GM18498 (cell line): Measurements from ENCODE around the gene CORIN.
"Not testable (repeated sequence)": the region's sequence is repeated elsewhere in the genome, so short reads cannot be mapped to it uniquely, and the experiment has no call there.

ENCODE experiments used
- ATAC-seq: cut with Tn5 transposase; IDR thresholded peaks from one replicate; pipeline ENCODE4 v1.9.1; 2021; ENCODE audit warnings: mild to moderate bottlenecking, moderate library complexity; ENCODE audit not compliant: unreplicated experiment

The CORIN gene

DNA sequence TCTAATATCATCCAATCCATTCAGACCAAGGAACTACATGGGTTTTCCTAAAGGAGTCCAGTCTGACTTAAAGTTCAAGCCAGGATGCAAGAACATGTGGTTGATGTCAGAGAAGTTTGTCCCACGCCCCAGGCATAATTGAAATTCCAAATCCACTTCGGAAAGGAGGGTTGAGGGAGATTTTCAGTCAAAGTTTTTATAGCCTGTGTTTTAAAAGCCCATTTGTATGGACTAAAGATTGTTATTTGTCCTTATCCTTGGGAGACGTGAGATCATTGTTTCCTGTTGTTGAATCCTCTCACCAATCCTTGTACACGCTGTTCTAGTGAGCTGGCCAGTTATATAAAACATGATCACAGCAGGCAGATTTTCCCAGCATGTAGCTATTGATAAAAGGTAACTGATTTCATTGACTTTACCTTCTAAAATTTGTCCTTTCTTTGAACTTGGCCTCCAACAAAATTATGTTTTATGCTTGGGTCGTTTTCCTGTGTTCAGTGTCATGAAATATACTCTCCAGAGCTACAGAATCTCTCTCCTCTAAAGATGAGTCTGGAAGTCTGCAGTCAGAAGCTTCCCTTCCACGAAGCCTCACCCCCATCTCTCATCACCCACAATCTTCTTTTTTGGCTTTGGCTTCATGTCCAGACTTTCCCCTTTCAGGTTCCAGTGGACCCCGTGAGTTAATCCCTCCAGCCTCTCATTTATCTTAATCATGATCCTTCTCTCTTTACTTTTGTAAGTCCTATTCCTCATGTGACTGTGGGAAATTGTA, 259.9 kb downstream of the CORIN start:
- ATAC-seq: no peak

DNA sequence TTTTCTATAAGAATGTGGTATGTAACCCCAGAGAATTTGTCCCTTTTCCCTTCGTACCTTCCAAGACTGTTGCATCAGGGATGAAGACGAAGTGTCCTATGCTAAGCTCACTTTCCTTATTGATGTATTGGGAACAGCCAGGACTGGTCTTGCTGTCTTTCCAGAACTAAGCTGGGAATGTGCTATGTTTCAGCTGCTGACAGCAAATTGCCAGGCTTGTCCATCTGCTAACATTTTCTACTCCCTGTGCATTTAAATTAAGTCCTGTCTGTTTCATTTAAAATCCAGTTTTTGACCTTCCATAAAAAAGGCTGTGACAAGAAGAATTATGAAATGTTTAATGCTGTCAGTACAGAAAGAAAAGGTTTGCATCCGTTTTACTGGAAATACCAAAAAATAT, 264.9 kb downstream of the CORIN start:
- no peak for ATAC-seq

DNA sequence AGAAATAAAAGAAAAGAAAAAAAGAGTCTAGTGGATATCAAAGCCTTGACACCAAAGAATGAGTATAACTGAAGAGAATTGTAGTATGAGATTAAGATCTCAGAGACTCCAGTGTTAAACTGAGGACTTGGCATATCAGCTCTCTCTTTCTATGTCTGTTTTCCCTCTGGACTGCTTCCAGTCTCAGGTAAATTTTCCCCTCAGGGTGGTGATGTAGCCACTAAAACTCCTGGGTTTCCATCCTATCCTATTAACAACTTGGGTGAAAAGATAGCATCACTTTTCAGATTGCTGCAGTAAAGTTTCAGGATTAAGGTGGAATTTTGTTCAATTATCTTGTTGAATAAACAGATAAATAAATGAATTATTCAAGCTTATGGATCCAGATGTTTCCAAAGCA, 267.1 kb downstream of the CORIN start:
- ATAC-seq: no peak

- ATAC-seq: no peak
Measured at GRCh38 chr4:47567511-47567910, 270.4 kb downstream of the CORIN start.

- no peak for ATAC-seq
Measured at GRCh38 chr4:47566969-47567368, 270.9 kb downstream of the CORIN start.

DNA sequence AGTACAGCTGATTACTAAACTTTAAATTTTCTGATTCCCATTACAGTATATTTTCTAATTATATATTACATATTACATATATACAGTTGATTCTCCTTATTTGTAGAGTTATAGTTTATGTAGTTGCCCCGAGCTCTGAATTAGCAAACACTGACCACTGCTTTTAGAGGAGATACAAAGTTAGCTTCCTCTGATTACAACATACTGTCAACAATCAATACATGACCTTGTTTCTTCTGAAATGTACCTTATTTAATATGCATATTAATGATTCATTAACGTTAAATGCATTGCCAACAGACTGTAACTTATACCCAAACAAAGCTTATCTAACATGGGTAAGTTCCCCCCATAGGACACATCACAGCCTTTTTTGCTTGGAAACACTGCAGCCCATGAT, 271.3 kb downstream of the CORIN start:
- no peak for ATAC-seq

GRCh38 chr4:47562297-47562696, 275.6 kb downstream of the CORIN start:
- ATAC-seq: no peak

DNA sequence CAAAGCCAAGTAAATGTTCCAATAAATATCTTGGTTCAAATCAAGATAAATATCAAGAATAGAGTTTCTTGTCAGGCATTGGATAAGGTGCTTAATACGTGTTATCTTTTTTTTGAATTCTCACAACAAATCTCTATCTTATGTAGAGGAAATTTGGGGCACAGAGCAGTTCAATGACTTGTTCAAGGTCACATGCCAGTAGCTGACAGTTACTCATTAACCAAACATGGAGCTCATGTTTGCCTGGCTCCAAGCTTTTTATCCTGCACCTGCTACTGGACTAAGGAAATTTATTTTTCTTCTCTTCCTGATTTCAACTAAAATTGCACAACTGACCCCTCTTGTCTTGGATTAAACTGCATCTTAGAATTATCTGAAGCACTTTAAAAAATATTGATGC, 276.5 kb downstream of the CORIN start:
- ATAC-seq: no peak

GRCh38 chr4:47560682-47561081, 277.2 kb downstream of the CORIN start:
- ATAC-seq: no peak

- no peak for ATAC-seq
Measured at GRCh38 chr4:47557255-47557654, 280.6 kb downstream of the CORIN start.

GRCh38 chr4:47555920-47556319, 281.9 kb downstream of the CORIN start:
- not testable (repeated sequence) for ATAC-seq

DNA sequence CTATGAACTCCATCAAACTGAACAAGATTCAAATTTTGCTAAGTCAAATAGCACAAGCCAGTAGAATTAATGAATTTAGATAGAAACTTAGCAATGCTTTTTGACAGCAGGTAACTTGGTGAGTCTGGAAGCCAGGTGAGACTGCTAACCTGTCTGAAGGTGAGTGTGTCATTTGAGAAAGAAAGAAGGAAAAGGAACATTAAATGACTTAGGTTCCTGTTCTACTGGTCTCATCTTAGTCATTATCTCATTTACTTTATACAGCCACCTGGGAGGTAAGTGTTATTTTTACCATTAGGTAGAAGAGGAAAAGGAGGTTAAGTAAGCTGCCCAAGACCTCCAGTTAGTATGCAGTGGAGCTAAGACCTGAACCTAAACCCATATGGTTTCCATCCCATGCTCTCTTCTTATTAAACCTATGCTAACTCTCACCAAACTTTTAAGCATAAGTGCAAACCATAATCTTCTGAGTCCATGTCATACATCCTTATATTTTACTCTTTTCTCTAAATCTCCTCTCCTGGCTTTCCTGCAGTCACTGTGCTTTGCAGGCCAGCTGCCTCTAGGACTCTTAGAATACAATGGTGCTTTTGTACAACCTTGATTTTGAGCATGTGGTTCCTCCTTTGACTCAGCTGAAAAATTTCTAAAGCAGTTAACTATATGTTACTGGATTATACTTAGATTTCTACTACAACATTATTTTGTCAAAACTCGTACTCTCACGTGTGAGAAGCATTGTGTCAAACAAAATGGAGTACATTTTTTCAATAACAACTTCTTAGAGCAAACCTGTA, 284.3 kb downstream of the CORIN start:
- no peak for ATAC-seq

DNA sequence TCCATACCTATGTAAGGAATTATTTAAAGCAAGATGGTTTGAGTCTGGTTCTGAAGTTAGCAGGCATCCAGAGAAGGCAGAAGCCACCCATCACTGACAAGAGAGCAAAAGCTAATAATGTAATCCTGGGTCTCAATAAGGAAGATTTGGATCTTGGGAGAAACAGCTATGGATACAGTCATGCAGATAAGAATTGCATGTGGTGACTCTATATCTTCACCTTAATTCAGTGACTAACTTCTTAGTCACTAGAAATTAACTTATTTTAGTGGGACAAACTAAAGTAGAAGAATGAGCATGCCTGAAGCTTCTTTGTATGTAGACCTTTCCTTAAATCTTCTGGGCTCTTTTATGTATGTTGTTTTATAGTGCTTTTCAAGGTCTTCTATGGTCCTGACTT, 286.2 kb downstream of the CORIN start:
- no peak for ATAC-seq

GRCh38 chr4:47550899-47551548, 286.8 kb downstream of the CORIN start:
- no peak for ATAC-seq

DNA sequence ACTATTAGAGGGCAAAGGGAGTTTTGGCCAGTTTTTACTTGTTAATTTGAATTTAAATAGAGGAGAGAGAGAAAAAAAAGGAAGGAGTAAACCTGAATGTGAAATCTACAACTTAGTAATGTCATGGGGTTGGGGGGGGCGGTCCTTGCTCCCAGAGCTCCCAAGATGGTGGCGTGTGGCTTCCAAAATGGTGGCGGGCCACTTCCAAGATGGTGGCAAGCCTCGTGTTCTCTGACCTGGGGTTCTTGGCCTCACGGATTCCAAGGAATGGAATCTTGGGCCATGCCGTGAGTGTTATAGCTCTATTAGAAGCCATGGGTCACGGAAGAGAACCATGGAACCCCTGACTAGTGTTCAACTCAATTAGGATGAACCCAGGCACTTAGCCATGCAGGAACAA, 287.5 kb downstream of the CORIN start:
- ATAC-seq: not testable (repeated sequence)
